WTC11 (cell line): ENCODE measurements around the gene BBS2.

Experiments
- ESRRA ChIP-seq: sonication (generic); formaldehyde crosslinking; IDR thresholded peaks from 2 replicates; pipeline ENCODE4 v1.8.1; 2022; ENCODE audit warnings: mild to moderate bottlenecking, missing genetic modification reagents, borderline replicate concordance
- IRF2 ChIP-seq: sonication (generic); formaldehyde crosslinking; IDR thresholded peaks from 2 replicates; pipeline ENCODE4 v1.8.0; 2022; ENCODE audit warnings: low read depth, missing genetic modification reagents, borderline replicate concordance
- SMAD3 ChIP-seq: sonication (generic); formaldehyde crosslinking; IDR thresholded peaks from 2 replicates; pipeline ENCODE4 v1.8.0; 2022; ENCODE audit warnings: missing genetic modification reagents, mild to moderate bottlenecking, borderline replicate concordance
- TF ChIP-seq, protein P1 (sequence below): fragments of 200-600 bp; IDR thresholded peaks from 2 replicates; pipeline ENCODE4 v1.8.0; 2022; ENCODE audit warnings: antibody characterized with exemption
- TF ChIP-seq, protein P2 (sequence below): sonication (generic); formaldehyde crosslinking; IDR thresholded peaks from 2 replicates; pipeline ENCODE4 v1.8.1; 2023; ENCODE audit warnings: mild to moderate bottlenecking, missing genetic modification reagents
- TF ChIP-seq, protein P3 (sequence below): sonication (generic); formaldehyde crosslinking; IDR thresholded peaks from 2 replicates; pipeline ENCODE4 v1.8.1; 2023; ENCODE audit warnings: mild to moderate bottlenecking, missing genetic modification reagents

DNA sequence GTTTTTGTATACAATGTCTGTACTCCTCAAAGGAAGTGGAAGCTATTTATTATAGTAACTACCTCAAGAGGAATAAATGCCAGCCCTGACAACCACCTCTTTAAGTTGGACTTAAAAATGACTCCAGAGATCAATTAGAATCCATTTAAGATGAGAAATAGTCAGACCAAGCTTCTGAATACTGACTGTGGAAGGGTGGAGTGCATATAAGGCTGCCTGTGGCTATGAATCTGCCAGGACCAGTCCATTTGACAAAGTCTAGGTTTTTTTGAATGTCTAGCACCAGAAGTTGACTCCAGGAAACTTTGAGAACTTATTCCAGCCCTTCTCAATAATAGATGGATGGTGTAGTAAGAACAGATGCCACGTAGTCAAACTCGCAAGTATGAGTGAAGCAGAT, 53.5 kb downstream of the BBS2 start:
- TF ChIP-seq IRF2 (CRISPR knock-in tag) (no peak), SMAD3 (CRISPR knock-in tag) (no peak), ESRRA (CRISPR knock-in tag) (no peak)
- TF ChIP-seq, protein P1, sequence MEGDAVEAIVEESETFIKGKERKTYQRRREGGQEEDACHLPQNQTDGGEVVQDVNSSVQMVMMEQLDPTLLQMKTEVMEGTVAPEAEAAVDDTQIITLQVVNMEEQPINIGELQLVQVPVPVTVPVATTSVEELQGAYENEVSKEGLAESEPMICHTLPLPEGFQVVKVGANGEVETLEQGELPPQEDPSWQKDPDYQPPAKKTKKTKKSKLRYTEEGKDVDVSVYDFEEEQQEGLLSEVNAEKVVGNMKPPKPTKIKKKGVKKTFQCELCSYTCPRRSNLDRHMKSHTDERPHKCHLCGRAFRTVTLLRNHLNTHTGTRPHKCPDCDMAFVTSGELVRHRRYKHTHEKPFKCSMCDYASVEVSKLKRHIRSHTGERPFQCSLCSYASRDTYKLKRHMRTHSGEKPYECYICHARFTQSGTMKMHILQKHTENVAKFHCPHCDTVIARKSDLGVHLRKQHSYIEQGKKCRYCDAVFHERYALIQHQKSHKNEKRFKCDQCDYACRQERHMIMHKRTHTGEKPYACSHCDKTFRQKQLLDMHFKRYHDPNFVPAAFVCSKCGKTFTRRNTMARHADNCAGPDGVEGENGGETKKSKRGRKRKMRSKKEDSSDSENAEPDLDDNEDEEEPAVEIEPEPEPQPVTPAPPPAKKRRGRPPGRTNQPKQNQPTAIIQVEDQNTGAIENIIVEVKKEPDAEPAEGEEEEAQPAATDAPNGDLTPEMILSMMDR = no peak
- TF ChIP-seq, protein P2, sequence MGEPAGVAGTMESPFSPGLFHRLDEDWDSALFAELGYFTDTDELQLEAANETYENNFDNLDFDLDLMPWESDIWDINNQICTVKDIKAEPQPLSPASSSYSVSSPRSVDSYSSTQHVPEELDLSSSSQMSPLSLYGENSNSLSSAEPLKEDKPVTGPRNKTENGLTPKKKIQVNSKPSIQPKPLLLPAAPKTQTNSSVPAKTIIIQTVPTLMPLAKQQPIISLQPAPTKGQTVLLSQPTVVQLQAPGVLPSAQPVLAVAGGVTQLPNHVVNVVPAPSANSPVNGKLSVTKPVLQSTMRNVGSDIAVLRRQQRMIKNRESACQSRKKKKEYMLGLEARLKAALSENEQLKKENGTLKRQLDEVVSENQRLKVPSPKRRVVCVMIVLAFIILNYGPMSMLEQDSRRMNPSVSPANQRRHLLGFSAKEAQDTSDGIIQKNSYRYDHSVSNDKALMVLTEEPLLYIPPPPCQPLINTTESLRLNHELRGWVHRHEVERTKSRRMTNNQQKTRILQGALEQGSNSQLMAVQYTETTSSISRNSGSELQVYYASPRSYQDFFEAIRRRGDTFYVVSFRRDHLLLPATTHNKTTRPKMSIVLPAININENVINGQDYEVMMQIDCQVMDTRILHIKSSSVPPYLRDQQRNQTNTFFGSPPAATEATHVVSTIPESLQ (CRISPR knock-in tag) = no peak
- TF ChIP-seq, protein P3, sequence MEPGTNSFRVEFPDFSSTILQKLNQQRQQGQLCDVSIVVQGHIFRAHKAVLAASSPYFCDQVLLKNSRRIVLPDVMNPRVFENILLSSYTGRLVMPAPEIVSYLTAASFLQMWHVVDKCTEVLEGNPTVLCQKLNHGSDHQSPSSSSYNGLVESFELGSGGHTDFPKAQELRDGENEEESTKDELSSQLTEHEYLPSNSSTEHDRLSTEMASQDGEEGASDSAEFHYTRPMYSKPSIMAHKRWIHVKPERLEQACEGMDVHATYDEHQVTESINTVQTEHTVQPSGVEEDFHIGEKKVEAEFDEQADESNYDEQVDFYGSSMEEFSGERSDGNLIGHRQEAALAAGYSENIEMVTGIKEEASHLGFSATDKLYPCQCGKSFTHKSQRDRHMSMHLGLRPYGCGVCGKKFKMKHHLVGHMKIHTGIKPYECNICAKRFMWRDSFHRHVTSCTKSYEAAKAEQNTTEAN (CRISPR knock-in tag) = no peak
